Thyroid gland (tissue), 4 donors: Measurements from ENCODE around the gene DNAAF8.

Experiments
- CTCF ChIP-seq, 6 experiments: fragments of 200-600 bp in 3 of 6; fragments of 450-650 bp in 3 of 6; sonication (generic) in 3 of 6; IDR thresholded peaks; one replicate each; pipeline ENCODE4 v1.5.1; 2016 to 2019; ENCODE audit warnings: antibody characterized with exemption in 6 of 6, mild to moderate bottlenecking in 2 of 6, inconsistent platforms in 1 of 6, moderate library complexity in 1 of 6
- POLR2A ChIP-seq, 2 donors: fragments of 450-650 bp; IDR thresholded peaks; one replicate each; pipeline ENCODE4 v1.6.1; 2017; ENCODE audit warnings: antibody characterized with exemption in 2 of 2, mild to moderate bottlenecking in 2 of 2, moderate library complexity in 1 of 2

DNA sequence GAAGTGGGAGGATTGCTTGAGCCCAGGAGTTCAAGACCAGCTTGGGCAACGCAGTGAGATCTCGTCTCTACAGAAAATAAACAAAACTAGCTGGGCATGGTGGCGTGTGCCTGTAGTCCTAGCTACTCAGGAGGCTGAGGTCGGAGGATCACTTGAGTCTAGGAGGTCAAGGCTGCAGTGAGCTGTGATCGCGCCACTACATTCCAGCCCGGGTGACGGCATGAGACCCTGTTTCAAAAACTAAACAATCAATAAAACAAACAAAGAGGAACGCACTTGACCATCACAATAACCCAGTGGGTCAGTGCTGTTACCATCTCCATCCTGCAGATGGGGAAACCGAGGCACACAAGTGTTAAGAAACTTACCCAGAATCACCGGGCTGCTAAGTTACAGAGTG, 18.9 kb downstream of the DNAAF8 start:
- no peak for TF ChIP-seq POLR2A (IDR thresholded peaks at IDR 0.05)
- no peak for TF ChIP-seq CTCF (IDR thresholded peaks at IDR 0.05)
